GM18858 (cell line): Measurements from ENCODE around the gene SAMD5.
"Not testable (repeated sequence)": the region's sequence is repeated elsewhere in the genome, so short reads cannot be mapped to it uniquely, and the experiment has no call there.

Experiments used
- ATAC-seq: cut with Tn5 transposase; IDR thresholded peaks from one replicate; pipeline ENCODE4 v1.9.1; 2021; ENCODE audit not compliant: unreplicated experiment

The SAMD5 gene

GRCh38 chr6:147527197-147527596 is 18.7 kb downstream of the SAMD5 start:
- ATAC-seq = no peak

- no peak for ATAC-seq
Measured at GRCh38 chr6:147528511-147529145, 20.1 kb downstream of the SAMD5 start.

GRCh38 chr6:147530132-147531060 is 21.9 kb downstream of the SAMD5 start:
- ATAC-seq = peak; percentile 39

DNA sequence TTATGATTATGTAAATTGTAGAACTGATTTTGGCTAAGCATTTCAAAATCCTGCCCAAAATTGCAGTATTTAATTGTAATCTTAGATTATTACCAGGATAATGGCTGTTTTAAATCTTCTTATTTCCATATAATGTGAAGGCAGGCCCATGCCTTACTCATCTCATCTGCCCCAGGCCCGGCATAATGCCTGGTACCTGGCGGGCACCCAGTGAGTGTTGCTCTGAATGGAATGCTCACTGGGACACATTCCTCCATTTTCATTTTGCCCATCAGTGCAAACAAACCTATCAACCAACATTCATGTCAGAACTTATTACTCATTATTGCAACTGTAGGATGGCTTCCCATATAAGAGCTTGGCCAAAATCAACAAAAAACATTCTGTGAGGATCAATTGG is 22.8 kb downstream of the SAMD5 start:
- ATAC-seq = no peak

- no peak for ATAC-seq
Measured at GRCh38 chr6:147534116-147534860, 25.8 kb downstream of the SAMD5 start.

- ATAC-seq = no peak
Measured at GRCh38 chr6:147538821-147539220, 30.3 kb downstream of the SAMD5 start.

- ATAC-seq = no peak
Measured at GRCh38 chr6:147540075-147540474, 31.6 kb downstream of the SAMD5 start.

- not testable (repeated sequence) for ATAC-seq
Measured at GRCh38 chr6:147542436-147542835, 33.9 kb downstream of the SAMD5 start.

GRCh38 chr6:147544420-147544819 is 35.9 kb downstream of the SAMD5 start:
- no peak for ATAC-seq

DNA sequence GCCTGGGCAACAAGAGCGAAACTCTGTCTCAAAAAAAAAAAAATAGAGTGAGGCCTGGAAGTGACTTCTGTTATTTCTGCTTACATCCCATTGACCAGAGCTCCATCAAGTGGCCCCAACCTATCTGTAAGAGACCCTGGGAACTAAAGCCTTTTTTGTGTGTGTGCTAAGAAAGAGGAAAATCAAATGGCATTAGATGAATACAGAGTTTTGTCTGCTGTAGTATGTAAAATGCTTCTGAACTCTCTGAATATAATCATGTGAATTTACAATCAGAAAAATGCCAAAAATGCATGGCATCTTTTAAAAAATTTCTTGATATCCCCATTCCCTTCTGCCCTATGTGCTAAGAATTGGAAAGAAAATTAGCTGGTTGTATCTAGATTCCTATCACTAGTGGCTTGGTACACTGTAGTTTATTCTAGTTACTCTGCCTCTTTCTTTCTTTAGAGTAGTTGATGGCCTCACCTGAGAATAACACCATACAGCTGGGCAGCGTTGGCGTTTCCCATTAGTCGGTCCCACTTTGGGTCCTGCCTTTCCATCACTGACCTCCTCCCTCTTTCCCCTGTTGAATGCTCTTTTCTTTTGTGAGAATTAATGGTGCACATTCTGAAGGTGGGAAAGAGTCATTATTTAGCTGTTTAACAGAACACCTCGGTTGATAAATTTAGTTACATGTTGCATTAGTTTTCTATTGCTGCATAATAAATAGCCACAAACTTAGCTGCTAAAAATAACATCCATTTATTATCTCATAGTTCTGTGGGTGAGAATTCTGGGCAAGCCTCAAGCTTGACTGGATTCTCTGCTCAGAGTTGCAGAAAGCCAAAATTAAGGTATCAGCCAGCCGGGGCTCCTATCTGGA is 38.2 kb downstream of the SAMD5 start:
- ATAC-seq = no peak

- ATAC-seq = no peak
Measured at GRCh38 chr6:147547369-147547902, 38.9 kb downstream of the SAMD5 start.

GRCh38 chr6:147548921-147549475 is 40.5 kb downstream of the SAMD5 start:
- no peak for ATAC-seq

DNA sequence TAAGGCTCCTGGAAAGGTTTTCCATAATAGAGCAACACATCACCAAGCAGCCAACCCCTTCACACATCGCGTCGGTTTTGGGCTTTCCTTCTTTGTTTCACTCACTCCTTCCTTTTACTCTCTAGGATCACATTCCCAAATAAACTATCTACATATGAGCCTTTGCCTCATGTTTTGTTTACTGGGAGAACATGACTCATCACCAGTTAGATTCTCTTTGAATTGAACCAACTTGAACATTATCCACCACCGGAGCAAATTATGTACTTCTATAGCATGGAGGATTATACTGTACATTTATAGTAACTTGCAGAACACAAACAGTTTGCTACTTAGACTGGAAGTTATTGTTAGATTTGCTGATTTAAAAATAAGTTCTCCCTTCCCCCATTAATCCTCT is 41.0 kb downstream of the SAMD5 start:
- no peak for ATAC-seq

DNA sequence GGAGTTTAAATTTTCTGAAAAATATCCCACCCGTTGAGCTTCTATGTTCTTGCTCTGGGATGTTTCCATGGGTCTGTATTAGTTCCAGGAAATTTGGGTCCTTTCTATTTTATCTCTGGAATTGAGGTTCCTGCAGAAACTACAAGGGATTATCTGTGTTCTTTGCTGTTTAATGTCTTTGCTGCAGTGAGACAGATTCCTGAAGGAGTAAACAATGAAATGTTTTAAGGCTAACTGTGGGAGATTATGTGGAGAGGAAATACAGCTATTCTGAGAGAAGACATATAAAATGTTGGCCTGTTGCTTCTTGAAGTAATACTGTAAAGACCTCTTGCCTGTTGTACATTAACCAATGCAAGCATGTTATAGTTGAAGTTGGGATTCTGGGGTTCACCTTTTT is 43.5 kb downstream of the SAMD5 start:
- ATAC-seq = no peak

DNA sequence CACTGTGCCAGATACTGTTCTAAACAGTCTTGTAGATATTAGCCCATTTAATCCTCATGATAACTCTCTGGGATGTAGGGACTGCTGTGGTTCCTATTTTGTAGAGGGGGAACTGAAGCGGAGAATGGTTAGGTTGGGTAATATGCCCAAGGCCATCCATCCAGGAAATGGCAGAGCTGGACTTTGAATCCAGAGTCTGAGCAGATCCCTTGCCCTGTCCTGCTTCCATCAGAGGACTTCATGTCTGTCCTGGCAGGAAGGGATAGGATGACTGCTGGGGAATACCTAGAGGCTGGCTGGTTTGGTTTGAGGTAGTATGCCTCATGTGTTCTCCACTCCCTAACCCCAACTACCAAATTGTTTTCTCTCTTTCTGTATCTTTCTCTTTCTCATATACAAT is 44.6 kb downstream of the SAMD5 start:
- no peak for ATAC-seq

DNA sequence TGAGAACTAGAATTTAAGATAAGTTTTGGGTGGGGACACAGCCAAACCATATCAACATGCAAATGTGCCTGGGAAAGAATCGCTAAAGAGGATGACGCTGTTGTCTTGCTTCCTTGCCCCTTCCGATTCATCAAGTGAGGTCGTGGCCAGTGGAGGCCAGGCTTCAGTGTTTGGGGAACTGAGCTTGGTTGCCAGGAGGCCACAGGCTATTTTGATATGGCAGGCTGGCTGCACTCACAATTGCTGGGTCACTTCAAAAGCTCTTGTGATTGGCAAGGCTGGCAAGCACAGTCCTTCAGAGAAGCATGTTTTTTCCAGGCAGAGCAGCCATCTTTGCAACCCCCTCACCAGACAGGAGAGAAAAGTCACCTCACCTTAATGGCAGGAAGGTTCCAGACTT is 45.8 kb downstream of the SAMD5 start:
- ATAC-seq = no peak

- no peak for ATAC-seq
Measured at GRCh38 chr6:147559006-147559405, 50.5 kb downstream of the SAMD5 start.

- no peak for ATAC-seq
Measured at GRCh38 chr6:147560670-147561069, 52.2 kb downstream of the SAMD5 start.

GRCh38 chr6:147561726-147562125 is 53.2 kb downstream of the SAMD5 start:
- ATAC-seq = no peak

- ATAC-seq = no peak
Measured at GRCh38 chr6:147563472-147563871, 55.0 kb downstream of the SAMD5 start.
